ENCODE measurements around the gene POLR3E.

Gene POLR3E

GRCh38 chr16:22381392-22381791 is 84.2 kb downstream of the POLR3E start:
- no peaks in the 10 kb centered on the region for H3K36me3 ChIP-seq (ENCODE audit: control insufficient read depth in 1 of 2, insufficient read depth in 2 of 2, low read depth in 1 of 2, low read length in 2 of 2)
- H2BK12ac ChIP-seq (ENCODE audit: low read length in 2 of 2), result no peak overlapping the region
- no peaks in the 10 kb centered on the region for H3K4me1 ChIP-seq (ENCODE audit: control insufficient read depth, insufficient read depth, low read depth, low read length)
- H3K27ac ChIP-seq (ENCODE audit: low read length, poor library complexity, severe bottlenecking), result no peak overlapping the region
- H2BK15ac ChIP-seq (ENCODE audit: low read depth, poor library complexity, severe bottlenecking), result no peak overlapping the region
- H3K4me2 ChIP-seq (ENCODE audit: low read length, poor library complexity, severe bottlenecking), result no peak overlapping the region
- H4K91ac ChIP-seq (ENCODE audit: low read length), result no peak overlapping the region
- no peak overlapping the region for H2AK5ac ChIP-seq (ENCODE audit: low read length, severe bottlenecking)
- no peak overlapping the region for H3K4ac ChIP-seq (ENCODE audit: low read depth in 1 of 2, low read length in 2 of 2)
- H2AFZ ChIP-seq (ENCODE audit: low read depth, low read length), result no peak overlapping the region
- H3K9ac ChIP-seq (ENCODE audit: low read length), result no peak overlapping the region
- no peak overlapping the region for H3K14ac ChIP-seq (ENCODE audit: low read length in 2 of 2)
- no peak overlapping the region for H3K23ac ChIP-seq (ENCODE audit: low read length in 2 of 2)
- DNase-seq, result no peak
- no peak overlapping the region for H2BK5ac ChIP-seq (ENCODE audit: low read depth, low read length, poor library complexity, severe bottlenecking)
- no peak overlapping the region for H4K8ac ChIP-seq (ENCODE audit: low read length)
- no peak overlapping the region for H3K18ac ChIP-seq (ENCODE audit: low read depth in 1 of 2, low read length in 2 of 2)
- no peak overlapping the region for H3K4me3 ChIP-seq (ENCODE audit: insufficient read depth in 1 of 2, low read depth in 1 of 2, low read length in 2 of 2)
- no peaks in the 10 kb centered on the region for H3K79me1 ChIP-seq (replicated peaks; ENCODE audit: low read length, poor library complexity, severe bottlenecking)
- no peaks in the 10 kb centered on the region for H3K9me3 ChIP-seq (ENCODE audit: control insufficient read depth, low read length)
- no peaks in the 10 kb centered on the region for H3K27me3 ChIP-seq (ENCODE audit: control insufficient read depth in 1 of 2, insufficient read depth in 1 of 2, low read length in 2 of 2)
- no peak overlapping the region for H2BK120ac ChIP-seq (ENCODE audit: low read depth, low read length)

DNA sequence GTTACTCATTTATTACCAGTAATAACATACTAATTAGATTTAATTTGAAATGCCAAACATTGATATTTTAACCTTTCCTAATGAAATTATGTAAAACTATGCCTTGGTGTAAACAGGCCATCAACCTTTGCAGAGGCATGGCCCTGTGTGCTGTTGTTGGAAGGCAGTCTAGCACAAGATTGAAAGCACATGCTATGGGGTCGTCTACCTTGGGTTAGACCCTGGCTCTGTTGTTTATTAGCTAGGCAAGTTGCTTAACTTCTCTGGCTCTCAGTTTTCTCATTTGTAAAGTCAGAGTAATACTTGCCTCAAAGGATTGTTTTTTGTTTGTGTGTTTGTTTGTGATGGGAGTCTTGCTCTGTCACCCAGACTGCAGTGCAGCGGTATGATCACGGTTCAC is 86.6 kb downstream of the POLR3E start:
- no peak overlapping the region for H2BK12ac ChIP-seq (ENCODE audit: low read length in 2 of 2)
- no peaks in the 10 kb centered on the region for H3K79me1 ChIP-seq (replicated peaks; ENCODE audit: low read length, poor library complexity, severe bottlenecking)
- H3K14ac ChIP-seq (ENCODE audit: low read length in 2 of 2), result no peak overlapping the region
- H2AFZ ChIP-seq (ENCODE audit: low read depth, low read length), result no peak overlapping the region
- no peaks in the 10 kb centered on the region for H3K9me3 ChIP-seq (ENCODE audit: control insufficient read depth, low read length)
- no peak overlapping the region for H2BK15ac ChIP-seq (ENCODE audit: low read depth, poor library complexity, severe bottlenecking)
- H3K27ac ChIP-seq (ENCODE audit: low read length, poor library complexity, severe bottlenecking), result no peak overlapping the region
- H3K4ac ChIP-seq (ENCODE audit: low read depth in 1 of 2, low read length in 2 of 2), result no peak overlapping the region
- no peak overlapping the region for H3K23ac ChIP-seq (ENCODE audit: low read length in 2 of 2)
- no peak overlapping the region for H2BK5ac ChIP-seq (ENCODE audit: low read depth, low read length, poor library complexity, severe bottlenecking)
- no peak for DNase-seq
- H3K4me3 ChIP-seq (ENCODE audit: insufficient read depth in 1 of 2, low read depth in 1 of 2, low read length in 2 of 2), result no peak overlapping the region
- no peaks in the 10 kb centered on the region for H3K36me3 ChIP-seq (ENCODE audit: control insufficient read depth in 1 of 2, insufficient read depth in 2 of 2, low read depth in 1 of 2, low read length in 2 of 2)
- no peak overlapping the region for H2BK120ac ChIP-seq (ENCODE audit: low read depth, low read length)
- H3K4me2 ChIP-seq (ENCODE audit: low read length, poor library complexity, severe bottlenecking), result no peak overlapping the region
- no peak overlapping the region for H3K18ac ChIP-seq (ENCODE audit: low read depth in 1 of 2, low read length in 2 of 2)
- H3K9ac ChIP-seq (ENCODE audit: low read length), result no peak overlapping the region
- no peak overlapping the region for H2AK5ac ChIP-seq (ENCODE audit: low read length, severe bottlenecking)
- H3K4me1 ChIP-seq (ENCODE audit: control insufficient read depth, insufficient read depth, low read depth, low read length), result no peaks in the 10 kb centered on the region
- H4K8ac ChIP-seq (ENCODE audit: low read length), result no peak overlapping the region
- no peak overlapping the region for H4K91ac ChIP-seq (ENCODE audit: low read length)
- 95% methylated on average over 3 of the region's 3 CpGs for WGBS
- no peaks in the 10 kb centered on the region for H3K27me3 ChIP-seq (ENCODE audit: control insufficient read depth in 1 of 2, insufficient read depth in 1 of 2, low read length in 2 of 2)
